ENCODE data around the gene STK32B.

STK32B gene

GRCh38 chr4:5110901-5111300, 59.6 kb downstream of the STK32B start:
- Histone ChIP-seq H3K4me1 (ENCODE audit: control insufficient read depth in 1 of 2, insufficient read depth in 2 of 2, low read length in 2 of 2) (no peaks in the 10 kb centered on the region), H3K36me3 (ENCODE audit: control insufficient read depth in 1 of 2, insufficient read depth in 2 of 2, low read length in 2 of 2) (no peaks in the 10 kb centered on the region), H3K9me3 (ENCODE audit: control insufficient read depth in 1 of 2, low read length in 2 of 2) (peaks cover 0 to 2% of the 10 kb centered on the region in 2 donors), H3K27me3 (ENCODE audit: low read depth, low read length) (no peaks in the 10 kb centered on the region), H3K4me3 (ENCODE audit: low read depth in 1 of 2, low read length in 2 of 2) (no peak overlapping the region), H3K27ac (ENCODE audit: low read length) (no peak overlapping the region)

DNA sequence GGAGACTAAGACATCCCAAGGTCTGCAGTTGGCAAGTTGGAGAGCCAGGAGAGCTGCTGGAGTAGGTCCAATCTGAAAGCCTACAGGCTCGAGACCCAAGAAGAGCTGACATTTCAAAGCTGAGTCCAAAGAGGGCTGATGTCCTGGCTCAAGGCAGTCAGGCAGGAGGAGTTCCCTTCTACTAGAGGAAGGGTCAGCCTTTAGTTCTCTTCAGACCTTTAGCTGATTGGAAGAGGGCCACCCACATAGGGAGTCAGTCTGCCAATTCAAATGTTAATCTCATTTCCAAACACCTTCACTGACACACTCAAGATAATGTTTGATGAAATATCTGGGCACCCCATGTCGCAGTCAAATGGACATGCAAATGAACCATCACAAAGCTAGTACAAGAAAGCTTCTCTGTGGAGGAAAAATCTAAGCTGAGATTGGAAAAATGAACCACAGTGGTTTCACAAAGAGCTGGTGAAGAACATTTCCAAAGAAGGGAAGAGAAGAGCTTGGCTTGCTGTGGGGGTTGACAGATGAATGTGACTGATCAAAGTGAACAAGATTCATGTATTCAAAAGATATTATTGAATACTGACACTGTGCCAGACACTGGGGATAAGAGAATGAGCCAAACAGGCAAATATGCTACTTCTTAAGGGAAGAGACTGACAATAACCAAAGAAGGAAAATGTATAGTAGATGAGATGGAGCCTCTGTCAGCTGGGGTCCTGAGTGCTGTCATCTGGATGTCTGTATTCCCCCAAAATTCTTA, 61.2 kb downstream of the STK32B start:
- peaks cover 0 to 2% of the 10 kb centered on the region in 2 donors for H3K9me3 ChIP-seq (ENCODE audit: control insufficient read depth in 1 of 2, low read length in 2 of 2)
- no peaks in the 10 kb centered on the region for H3K36me3 ChIP-seq (ENCODE audit: control insufficient read depth in 1 of 2, insufficient read depth in 2 of 2, low read length in 2 of 2)
- H3K27ac ChIP-seq (ENCODE audit: low read length) = no peak overlapping the region
- H3K4me1 ChIP-seq (ENCODE audit: control insufficient read depth in 1 of 2, insufficient read depth in 2 of 2, low read length in 2 of 2) = no peaks in the 10 kb centered on the region
- no peaks in the 10 kb centered on the region for H3K27me3 ChIP-seq (ENCODE audit: low read depth, low read length)
- no peak overlapping the region for H3K4me3 ChIP-seq (ENCODE audit: low read depth in 1 of 2, low read length in 2 of 2)

DNA sequence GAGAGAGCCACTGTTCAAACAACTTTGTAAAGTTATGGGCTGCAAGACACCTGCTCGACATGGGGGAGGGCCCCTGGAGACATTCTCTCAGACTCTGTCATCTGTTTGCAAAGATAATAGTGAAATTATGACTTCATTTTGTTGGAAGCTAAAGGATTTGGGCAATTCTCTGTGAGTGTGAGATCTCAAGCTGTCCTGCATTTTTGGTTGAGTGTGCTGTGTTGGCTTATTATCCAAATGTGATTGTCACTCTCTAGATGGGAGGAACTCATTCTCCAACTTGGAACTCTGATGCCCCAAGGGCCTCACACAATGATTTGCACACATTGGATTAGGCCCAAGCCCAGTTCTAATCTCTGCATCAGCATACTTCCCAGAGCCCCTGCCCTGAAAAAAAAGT, 63.7 kb downstream of the STK32B start:
- Histone ChIP-seq H3K36me3 (ENCODE audit: control insufficient read depth in 1 of 2, insufficient read depth in 2 of 2, low read length in 2 of 2) (no peaks in the 10 kb centered on the region), H3K4me3 (ENCODE audit: low read depth in 1 of 2, low read length in 2 of 2) (no peak overlapping the region), H3K4me1 (ENCODE audit: control insufficient read depth in 1 of 2, insufficient read depth in 2 of 2, low read length in 2 of 2) (no peaks in the 10 kb centered on the region), H3K27ac (ENCODE audit: low read length) (no peak overlapping the region), H3K9me3 (ENCODE audit: control insufficient read depth in 1 of 2, low read length in 2 of 2) (peaks cover 0 to 2% of the 10 kb centered on the region in 2 donors), H3K27me3 (ENCODE audit: low read depth, low read length) (no peaks in the 10 kb centered on the region)

- no peaks in the 10 kb centered on the region for H3K36me3 ChIP-seq (ENCODE audit: control insufficient read depth in 1 of 2, insufficient read depth in 2 of 2, low read length in 2 of 2)
- H3K27me3 ChIP-seq (ENCODE audit: low read depth, low read length) = no peaks in the 10 kb centered on the region
- no peaks in the 10 kb centered on the region for H3K9me3 ChIP-seq (ENCODE audit: control insufficient read depth in 1 of 2, low read length in 2 of 2)
- no peaks in the 10 kb centered on the region for H3K4me1 ChIP-seq (ENCODE audit: control insufficient read depth in 1 of 2, insufficient read depth in 2 of 2, low read length in 2 of 2)
- no peak overlapping the region for H3K27ac ChIP-seq (ENCODE audit: low read length)
- H3K4me3 ChIP-seq (ENCODE audit: low read depth in 1 of 2, low read length in 2 of 2) = no peak overlapping the region
Observed at GRCh38 chr4:5118091-5118786, 67.0 kb downstream of the STK32B start.

DNA sequence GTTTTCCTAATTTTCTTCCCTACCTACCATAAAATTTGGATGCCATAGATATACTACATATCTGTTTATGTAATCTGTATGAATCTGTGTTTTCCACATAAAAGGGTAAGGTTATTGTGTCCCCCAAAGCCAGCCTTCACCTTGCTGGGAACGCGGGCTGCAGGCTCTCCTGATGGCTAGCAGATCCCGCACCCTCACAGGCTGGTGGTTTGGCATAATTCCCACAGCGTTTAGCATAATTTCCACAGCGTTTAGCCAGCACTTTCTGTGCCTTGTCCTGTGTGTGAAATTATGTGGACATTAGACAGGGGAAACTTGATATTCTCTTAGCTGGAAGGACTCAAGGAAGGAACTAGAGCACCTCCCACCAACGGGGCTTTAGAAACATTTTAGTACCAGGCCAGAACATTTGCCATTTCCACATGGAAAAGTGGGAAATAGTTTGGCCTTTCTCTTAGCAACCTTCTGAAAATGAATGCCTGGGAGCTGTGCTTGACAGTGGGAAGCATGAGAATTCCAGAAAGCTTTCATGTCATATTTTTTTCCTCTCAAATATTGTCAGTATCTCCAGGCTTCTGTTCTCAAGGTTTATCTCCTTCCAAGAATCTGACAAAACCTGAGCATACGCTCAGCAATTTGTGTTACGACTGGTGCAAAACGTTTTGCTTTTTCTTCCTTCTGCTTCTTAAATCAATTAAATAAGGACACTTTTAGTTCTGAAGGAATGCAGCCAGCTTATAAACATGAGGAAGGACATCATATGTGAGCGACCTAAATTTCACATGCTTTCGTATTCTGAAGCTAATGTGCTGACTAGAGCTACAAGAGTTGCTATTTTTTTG, 67.9 kb downstream of the STK32B start:
- Histone ChIP-seq H3K4me3 (ENCODE audit: low read depth in 1 of 2, low read length in 2 of 2) (no peak overlapping the region), H3K27me3 (ENCODE audit: low read depth, low read length) (no peaks in the 10 kb centered on the region), H3K9me3 (ENCODE audit: control insufficient read depth in 1 of 2, low read length in 2 of 2) (no peaks in the 10 kb centered on the region), H3K36me3 (ENCODE audit: control insufficient read depth in 1 of 2, insufficient read depth in 2 of 2, low read length in 2 of 2) (no peaks in the 10 kb centered on the region), H3K4me1 (ENCODE audit: control insufficient read depth in 1 of 2, insufficient read depth in 2 of 2, low read length in 2 of 2) (no peaks in the 10 kb centered on the region), H3K27ac (ENCODE audit: low read length) (no peak overlapping the region)

- no peaks in the 10 kb centered on the region for H3K27me3 ChIP-seq (ENCODE audit: low read depth, low read length)
- no peaks in the 10 kb centered on the region for H3K9me3 ChIP-seq (ENCODE audit: control insufficient read depth in 1 of 2, low read length in 2 of 2)
- H3K4me3 ChIP-seq (ENCODE audit: low read depth in 1 of 2, low read length in 2 of 2) = no peak overlapping the region
- no peaks in the 10 kb centered on the region for H3K4me1 ChIP-seq (ENCODE audit: control insufficient read depth in 1 of 2, insufficient read depth in 2 of 2, low read length in 2 of 2)
- no peaks in the 10 kb centered on the region for H3K36me3 ChIP-seq (ENCODE audit: control insufficient read depth in 1 of 2, insufficient read depth in 2 of 2, low read length in 2 of 2)
- no peak overlapping the region for H3K27ac ChIP-seq (ENCODE audit: low read length)
Observed at GRCh38 chr4:5120067-5120466, 68.8 kb downstream of the STK32B start.

- no peaks in the 10 kb centered on the region for H3K36me3 ChIP-seq (ENCODE audit: control insufficient read depth in 1 of 2, insufficient read depth in 2 of 2, low read length in 2 of 2)
- H3K4me3 ChIP-seq (ENCODE audit: low read depth in 1 of 2, low read length in 2 of 2) = no peak overlapping the region
- no peaks in the 10 kb centered on the region for H3K4me1 ChIP-seq (ENCODE audit: control insufficient read depth in 1 of 2, insufficient read depth in 2 of 2, low read length in 2 of 2)
- no peaks in the 10 kb centered on the region for H3K9me3 ChIP-seq (ENCODE audit: control insufficient read depth in 1 of 2, low read length in 2 of 2)
- no peaks in the 10 kb centered on the region for H3K27me3 ChIP-seq (ENCODE audit: low read depth, low read length)
- no peak overlapping the region for H3K27ac ChIP-seq (ENCODE audit: low read length)
Observed at GRCh38 chr4:5120468-5120867, 69.2 kb downstream of the STK32B start.

- Histone ChIP-seq H3K4me3 (ENCODE audit: low read depth in 1 of 2, low read length in 2 of 2) (no peak overlapping the region), H3K4me1 (ENCODE audit: control insufficient read depth in 1 of 2, insufficient read depth in 2 of 2, low read length in 2 of 2) (no peaks in the 10 kb centered on the region)
Observed at GRCh38 chr4:5122114-5122513, 70.8 kb downstream of the STK32B start.

DNA sequence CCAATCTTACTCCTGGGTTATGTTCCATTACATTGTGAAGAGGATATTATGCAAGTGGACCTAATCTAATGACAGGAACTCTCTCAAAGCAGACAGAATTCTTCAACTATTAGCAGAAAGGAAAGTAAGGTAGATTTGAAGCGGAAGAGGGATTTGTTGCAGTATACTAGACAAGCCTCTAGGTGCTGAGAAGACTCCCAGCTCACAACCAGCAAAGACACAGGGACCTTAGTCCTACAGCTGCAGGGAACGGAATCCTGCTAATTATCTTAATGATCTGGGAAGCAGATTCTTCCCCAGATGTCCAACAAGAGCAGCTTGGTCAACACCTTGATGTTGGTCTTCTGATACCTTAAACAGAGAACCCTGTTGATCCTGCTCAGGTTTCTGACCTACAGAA, 73.6 kb downstream of the STK32B start:
- Histone ChIP-seq H3K36me3 (ENCODE audit: control insufficient read depth in 1 of 2, insufficient read depth in 2 of 2, low read length in 2 of 2) (no peaks in the 10 kb centered on the region), H3K9me3 (ENCODE audit: control insufficient read depth in 1 of 2, low read length in 2 of 2) (no peaks in the 10 kb centered on the region), H3K4me3 (ENCODE audit: low read depth in 1 of 2, low read length in 2 of 2) (no peak overlapping the region), H3K27ac (ENCODE audit: low read length) (no peak overlapping the region), H3K4me1 (ENCODE audit: control insufficient read depth in 1 of 2, insufficient read depth in 2 of 2, low read length in 2 of 2) (no peaks in the 10 kb centered on the region), H3K27me3 (ENCODE audit: low read depth, low read length) (no peaks in the 10 kb centered on the region)

More at GRCh38 chr4:5122114-5122513, 70.8 kb downstream of the STK32B start:
- no peaks in the 10 kb centered on the region for H3K9me3 ChIP-seq (ENCODE audit: control insufficient read depth in 1 of 2, low read length in 2 of 2)
- no peaks in the 10 kb centered on the region for H3K27me3 ChIP-seq (ENCODE audit: low read depth, low read length)
- no peak overlapping the region for H3K27ac ChIP-seq (ENCODE audit: low read length)
- no peaks in the 10 kb centered on the region for H3K36me3 ChIP-seq (ENCODE audit: control insufficient read depth in 1 of 2, insufficient read depth in 2 of 2, low read length in 2 of 2)

DNA sequence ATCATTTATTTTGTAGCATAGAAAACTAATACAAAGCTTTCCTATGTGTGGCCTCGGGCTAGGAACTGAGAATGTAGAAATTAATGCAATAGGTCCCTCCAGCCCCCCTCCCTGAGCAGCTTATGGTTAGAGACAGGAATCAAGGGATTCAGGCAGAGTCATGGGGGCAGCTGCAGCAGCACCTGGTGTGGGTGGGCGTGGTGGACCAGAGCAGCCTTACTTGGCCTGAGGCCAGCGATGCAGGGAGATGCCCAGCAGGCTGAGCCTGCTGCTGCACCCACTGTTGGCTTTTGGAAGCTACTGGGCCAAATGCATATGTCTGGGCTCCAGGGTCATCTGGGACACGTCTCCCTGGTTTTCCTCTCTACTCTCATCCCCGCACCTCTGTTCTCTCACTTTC, 74.0 kb downstream of the STK32B start:
- H3K4me1 ChIP-seq (ENCODE audit: control insufficient read depth in 1 of 2, insufficient read depth in 2 of 2, low read length in 2 of 2) = no peaks in the 10 kb centered on the region
- H3K4me3 ChIP-seq (ENCODE audit: low read depth in 1 of 2, low read length in 2 of 2) = no peak overlapping the region
- no peaks in the 10 kb centered on the region for H3K9me3 ChIP-seq (ENCODE audit: control insufficient read depth in 1 of 2, low read length in 2 of 2)
- no peak overlapping the region for H3K27ac ChIP-seq (ENCODE audit: low read length)
- no peaks in the 10 kb centered on the region for H3K27me3 ChIP-seq (ENCODE audit: low read depth, low read length)
- no peaks in the 10 kb centered on the region for H3K36me3 ChIP-seq (ENCODE audit: control insufficient read depth in 1 of 2, insufficient read depth in 2 of 2, low read length in 2 of 2)

GRCh38 chr4:5126231-5126630, 75.0 kb downstream of the STK32B start:
- Histone ChIP-seq H3K4me1 (ENCODE audit: control insufficient read depth in 1 of 2, insufficient read depth in 2 of 2, low read length in 2 of 2) (no peaks in the 10 kb centered on the region), H3K9me3 (ENCODE audit: control insufficient read depth in 1 of 2, low read length in 2 of 2) (no peaks in the 10 kb centered on the region), H3K4me3 (ENCODE audit: low read depth in 1 of 2, low read length in 2 of 2) (no peak overlapping the region), H3K27me3 (ENCODE audit: low read depth, low read length) (no peaks in the 10 kb centered on the region), H3K36me3 (ENCODE audit: control insufficient read depth in 1 of 2, insufficient read depth in 2 of 2, low read length in 2 of 2) (no peaks in the 10 kb centered on the region), H3K27ac (ENCODE audit: low read length) (no peak overlapping the region)
